Smooth muscle cell (in vitro differentiated cells): ENCODE measurements around the gene CDH4. TPM values are rescaled to one million over a fixed set of nuclear protein-coding genes. Genes with fewer than 3 reads are reported as not detected.

Source experiments
- DNase-seq: peaks from one replicate; lab custom pipeline; 2025; ENCODE audit not compliant: unreplicated experiment; lab: John Stamatoyannopoulos, UW
- H2AFZ ChIP-seq: fragments of 200-600 bp; sonication (generic); 2 replicates; pipeline ENCODE4 v1.6.0; 2016; ENCODE audit warnings: antibody characterized with exemption, low read depth, mild to moderate bottlenecking
- H3F3A ChIP-seq: fragments of 200-600 bp; sonication (generic); 2 replicates; pipeline ENCODE4 v1.6.0; 2017; ENCODE audit warnings: antibody characterized with exemption, low read depth
- H3K27ac ChIP-seq: fragments of 200-600 bp; sonication (generic); 2 replicates; pipeline ENCODE4 v1.5.1; 2016; ENCODE audit warnings: low read depth, mild to moderate bottlenecking
- H3K27me3 ChIP-seq: fragments of 200-600 bp; sonication (generic); 2 replicates; pipeline ENCODE4 v1.6.1; 2016; ENCODE audit warnings: low read depth, mild to moderate bottlenecking
- H3K36me3 ChIP-seq: fragments of 200-600 bp; sonication (generic); 2 replicates; pipeline ENCODE4 v1.5.1; 2016; ENCODE audit warnings: low read depth
- H3K4me1 ChIP-seq: fragments of 200-600 bp; sonication (generic); 2 replicates; pipeline ENCODE4 v1.5.1; 2016; ENCODE audit warnings: low read depth
- H3K4me2 ChIP-seq: fragments of 200-600 bp; sonication (generic); 2 replicates; pipeline ENCODE4 v1.6.0; 2016; ENCODE audit warnings: mild to moderate bottlenecking
- H3K4me3 ChIP-seq: fragments of 200-600 bp; sonication (generic); 2 replicates; pipeline ENCODE4 v1.5.1; 2016; ENCODE audit warnings: mild to moderate bottlenecking
- H3K79me2 ChIP-seq: fragments of 200-600 bp; sonication (generic); 2 replicates; pipeline ENCODE4 v1.6.0; 2016; ENCODE audit warnings: low read depth, mild to moderate bottlenecking
- H3K9ac ChIP-seq: fragments of 200-600 bp; sonication (generic); 2 replicates; pipeline ENCODE4 v1.6.0; 2016; ENCODE audit warnings: low read depth
- H3K9me3 ChIP-seq: fragments of 200-600 bp; sonication (generic); replicated peaks from 2 replicates; pipeline ENCODE4 v1.5.1; 2016; ENCODE audit warnings: low read depth
- H4K20me1 ChIP-seq: fragments of 200-600 bp; sonication (generic); 2 replicates; pipeline ENCODE4 v1.6.0; 2016; ENCODE audit warnings: low read depth
- CTCF ChIP-seq: fragments of 200-600 bp; sonication (generic); IDR thresholded peaks from 2 replicates; pipeline ENCODE4 v1.5.1; 2017; ENCODE audit warnings: borderline replicate concordance, mild to moderate bottlenecking, antibody characterized with exemption; ENCODE audit not compliant: insufficient read depth, poor library complexity, severe bottlenecking
- WGBS: methylation state at CpG from one replicate; pipeline ENCODE4 v1.1.7; 2016; ENCODE audit warnings: low lambda C conversion rate; 5-methylcytosine and 5-hydroxymethylcytosine counted together
- polyA plus RNA-seq: library from polyadenylated mRNA; unstranded; fragments of >200 nt; fragmentation: Nextera tagmentation; extraction: Ambion mirVana; gene quantifications from 2 replicates; pipeline ENCODE4 v1.2.1, GENCODE V29; 2016
- total RNA-seq: library from RNA; depleted of rRNA; stranded (reverse); fragments of >200 nt; gene quantifications from 2 replicates; pipeline ENCODE4 v1.2.3, GENCODE V29; 2014

CDH4 gene
- total and polyA plus RNA-seq, 2 experiments from 2014 or later, result 0.03 to 0.04 TPM

GRCh38 chr20:61640131-61640870, 388.2 kb downstream of the CDH4 start:
- H3K4me2 ChIP-seq, result no peak overlapping the region
- H3F3A ChIP-seq, result no peaks in the 10 kb centered on the region
- no peak overlapping the region for H2AFZ ChIP-seq
- H3K36me3 ChIP-seq, result no peaks in the 10 kb centered on the region
- no peak for TF ChIP-seq CTCF
- no peak for DNase-seq
- no peak overlapping the region for H3K4me3 ChIP-seq
- H3K4me1 ChIP-seq, result peaks cover 6% of the 10 kb centered on the region
- H3K79me2 ChIP-seq, result no peaks in the 10 kb centered on the region
- no peaks in the 10 kb centered on the region for H3K9me3 ChIP-seq
- H3K9ac ChIP-seq, result no peak overlapping the region
- no peaks in the 10 kb centered on the region for H4K20me1 ChIP-seq
- WGBS, result 85% methylated on average over 23 of the region's 23 CpGs
- peaks cover 9% of the 10 kb centered on the region for H3K27me3 ChIP-seq
- no peak overlapping the region for H3K27ac ChIP-seq

GRCh38 chr20:61640871-61641245, 388.8 kb downstream of the CDH4 start:
- no peaks in the 10 kb centered on the region for H3K79me2 ChIP-seq

GRCh38 chr20:61643656-61644377, 391.8 kb downstream of the CDH4 start:
- H2AFZ ChIP-seq, result no peak overlapping the region
- no peaks in the 10 kb centered on the region for H3K36me3 ChIP-seq
- no peak overlapping the region for H3K4me3 ChIP-seq
- no peaks in the 10 kb centered on the region for H3F3A ChIP-seq
- DNase-seq, result no peak
- WGBS, result 88% methylated on average over 12 of the region's 12 CpGs
- no peak for TF ChIP-seq CTCF
- no peaks in the 10 kb centered on the region for H4K20me1 ChIP-seq
- peaks cover 14% of the 10 kb centered on the region for H3K27me3 ChIP-seq
- no peaks in the 10 kb centered on the region for H3K9me3 ChIP-seq
- no peaks in the 10 kb centered on the region for H3K4me1 ChIP-seq
- no peak overlapping the region for H3K9ac ChIP-seq
- H3K4me2 ChIP-seq, result no peak overlapping the region
- H3K27ac ChIP-seq, result no peak overlapping the region
- no peaks in the 10 kb centered on the region for H3K79me2 ChIP-seq

More at GRCh38 chr20:61640871-61641245, 388.8 kb downstream of the CDH4 start:
- no peak overlapping the region for H3K4me2 ChIP-seq
- no peak for DNase-seq
- no peak for TF ChIP-seq CTCF
- WGBS, result 75% methylated on average over 11 of the region's 11 CpGs
- no peaks in the 10 kb centered on the region for H4K20me1 ChIP-seq
- H3K4me3 ChIP-seq, result no peak overlapping the region
- no peaks in the 10 kb centered on the region for H3K36me3 ChIP-seq
- no peak overlapping the region for H3K27ac ChIP-seq
- H3K9ac ChIP-seq, result no peak overlapping the region
- H3K4me1 ChIP-seq, result peaks cover 4% of the 10 kb centered on the region
- H3K27me3 ChIP-seq, result peaks cover 9% of the 10 kb centered on the region
- no peak overlapping the region for H2AFZ ChIP-seq
- no peaks in the 10 kb centered on the region for H3F3A ChIP-seq
- no peaks in the 10 kb centered on the region for H3K9me3 ChIP-seq
